Stimulated activated CD4-positive, alpha-beta T cell treated with anti-CD3 and anti-CD28 coated beads, TNF-alpha, amount 100 ng/mL, for 4 hours (primary cell): ENCODE data around the gene IER2.

Experiments
- DNase-seq, 3 experiments: peaks; one replicate each; pipeline ENCODE4 v3.0.0-alpha.2; 2020; ENCODE audit warnings: low read depth in 3 of 3

Gene IER2

GRCh38 chr19:13150187-13150930 is at the start of gene IER2, which contains the start of gene STX10:
Gene IER2, plus strand, starts transcription at chr19:13150411. Its CDS starts 2,776 bp downstream, at chr19:13153187.
Gene STX10, minus strand, starts transcription at chr19:13150375. Its CDS starts 202 bp downstream, at chr19:13150173.
- peak; percentile 81 to 88 (median 85) for DNase-seq

- DNase-seq = no peak
Measured at GRCh38 chr19:13100841-13101589, 49.2 kb upstream of the IER2 start.

DNA sequence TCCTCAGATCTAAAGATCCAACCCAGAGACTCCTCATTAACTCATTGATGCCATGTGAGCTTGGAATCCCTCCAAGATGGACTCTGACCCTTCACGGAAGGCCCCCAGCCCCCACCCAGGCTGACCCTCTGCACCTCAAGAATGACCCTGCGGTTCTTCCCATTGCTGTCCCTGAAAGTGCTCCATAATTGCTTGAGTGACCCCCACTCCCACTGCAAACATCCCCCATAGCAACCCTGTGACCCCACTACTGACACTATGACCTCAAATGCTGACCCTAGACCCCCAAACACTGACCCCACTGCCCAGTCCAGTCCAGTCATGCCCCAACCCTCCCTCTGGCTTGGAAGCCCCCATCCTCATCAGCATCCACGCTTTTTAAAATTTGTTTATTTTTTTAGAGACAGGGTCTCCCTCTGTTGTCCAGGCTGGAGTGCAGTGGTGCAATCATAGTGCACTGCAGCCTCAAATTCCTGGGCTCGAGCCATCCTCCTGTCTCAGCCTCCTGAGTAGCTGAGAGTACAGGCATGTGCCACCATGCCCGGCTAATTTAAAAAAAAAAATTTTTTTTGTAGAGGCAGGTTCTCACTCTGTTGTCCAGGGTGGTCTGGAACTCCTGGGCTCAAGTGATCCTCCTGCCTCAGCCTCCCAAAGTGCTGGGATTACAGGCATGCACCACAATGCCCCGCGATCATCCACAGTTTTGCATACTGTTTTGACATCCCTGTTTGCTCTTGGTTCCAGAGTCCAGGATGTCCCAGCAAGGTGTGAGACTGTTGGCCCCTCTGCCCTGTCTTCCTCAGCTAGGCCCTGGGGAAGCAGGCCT is 48.4 kb upstream of the IER2 start:
- no peak for DNase-seq

- no peak for DNase-seq
Measured at GRCh38 chr19:13102416-13102665, 47.9 kb upstream of the IER2 start.

DNA sequence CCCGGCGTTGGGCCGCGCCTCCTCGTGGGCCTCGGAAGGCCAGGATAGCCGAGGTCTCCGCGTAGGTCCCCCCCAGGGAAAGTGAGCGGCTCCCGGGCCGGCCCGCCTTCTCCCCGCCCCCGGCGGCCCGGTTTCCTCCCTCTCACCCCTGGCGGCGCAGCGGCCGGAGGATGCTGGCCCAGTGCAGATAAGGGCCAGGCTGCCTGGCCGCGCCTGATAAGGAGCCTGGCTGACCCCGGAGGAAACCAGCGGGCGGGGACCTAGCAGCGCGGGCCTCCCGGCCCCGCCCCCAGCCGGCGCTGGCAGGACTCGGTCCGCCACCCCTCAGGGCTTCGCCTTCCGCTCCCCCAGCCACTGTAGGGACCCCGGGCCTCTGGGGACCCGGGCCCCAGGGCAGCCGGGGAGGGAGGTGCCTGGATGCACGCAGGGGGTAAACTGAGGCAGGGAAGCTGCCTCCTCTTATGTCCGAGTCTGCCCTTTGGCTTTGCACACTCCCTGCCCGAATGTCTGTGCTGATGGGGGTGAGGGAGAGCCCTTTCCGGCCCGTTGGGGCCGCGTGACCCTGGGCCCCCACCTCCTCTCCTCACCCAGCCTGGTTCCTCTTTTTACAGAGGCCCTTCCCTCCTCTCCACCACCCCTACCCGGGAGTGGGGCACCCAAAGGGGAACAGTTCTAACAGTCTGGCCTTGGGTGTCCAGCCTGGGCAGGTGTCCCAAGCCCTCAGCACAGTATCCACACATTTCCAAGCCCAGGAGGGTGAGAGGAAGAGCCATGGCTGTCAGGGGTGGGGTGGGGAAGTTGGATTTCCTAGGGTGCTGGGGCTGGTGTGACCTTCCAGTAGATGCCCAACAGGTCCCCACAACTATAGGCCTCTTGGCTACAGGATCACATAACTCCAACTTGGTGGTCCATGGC is 47.3 kb upstream of the IER2 start, which contains the start of gene LYL1:
Gene LYL1, minus strand, starts transcription at position 193 of the 915 bp plus-strand sequence. CDS start 1,687 bp downstream, outside the sequence.
- no peak for DNase-seq

GRCh38 chr19:13103581-13104359 is 46.4 kb upstream of the IER2 start:
- no peak for DNase-seq

DNA sequence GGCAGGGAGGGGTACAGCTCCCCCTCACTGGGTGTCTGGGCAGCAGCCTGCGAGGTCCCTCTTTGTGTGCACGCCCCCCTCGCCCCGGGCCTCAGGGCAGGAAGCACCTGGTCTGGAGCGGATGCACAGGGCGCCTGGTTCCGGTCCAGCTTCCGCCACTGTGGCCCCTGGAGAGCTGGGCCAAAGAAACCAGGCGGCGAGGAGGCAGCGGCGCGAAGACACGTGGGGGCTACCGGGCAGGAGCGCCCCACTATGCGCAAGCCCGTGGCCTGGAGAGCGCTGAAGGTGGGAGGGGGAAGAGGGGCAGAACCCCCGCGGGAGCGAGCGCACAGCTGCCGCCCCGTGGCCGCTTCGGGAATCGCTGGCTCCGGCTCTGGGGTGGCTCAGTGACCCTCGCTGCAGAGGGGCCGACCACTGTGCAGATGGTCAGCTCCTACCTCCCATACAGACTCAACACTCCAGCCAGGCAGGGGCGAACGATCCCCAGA is 45.8 kb upstream of the IER2 start:
- DNase-seq = peak in 1 of 3 experiments; percentile 45

DNA sequence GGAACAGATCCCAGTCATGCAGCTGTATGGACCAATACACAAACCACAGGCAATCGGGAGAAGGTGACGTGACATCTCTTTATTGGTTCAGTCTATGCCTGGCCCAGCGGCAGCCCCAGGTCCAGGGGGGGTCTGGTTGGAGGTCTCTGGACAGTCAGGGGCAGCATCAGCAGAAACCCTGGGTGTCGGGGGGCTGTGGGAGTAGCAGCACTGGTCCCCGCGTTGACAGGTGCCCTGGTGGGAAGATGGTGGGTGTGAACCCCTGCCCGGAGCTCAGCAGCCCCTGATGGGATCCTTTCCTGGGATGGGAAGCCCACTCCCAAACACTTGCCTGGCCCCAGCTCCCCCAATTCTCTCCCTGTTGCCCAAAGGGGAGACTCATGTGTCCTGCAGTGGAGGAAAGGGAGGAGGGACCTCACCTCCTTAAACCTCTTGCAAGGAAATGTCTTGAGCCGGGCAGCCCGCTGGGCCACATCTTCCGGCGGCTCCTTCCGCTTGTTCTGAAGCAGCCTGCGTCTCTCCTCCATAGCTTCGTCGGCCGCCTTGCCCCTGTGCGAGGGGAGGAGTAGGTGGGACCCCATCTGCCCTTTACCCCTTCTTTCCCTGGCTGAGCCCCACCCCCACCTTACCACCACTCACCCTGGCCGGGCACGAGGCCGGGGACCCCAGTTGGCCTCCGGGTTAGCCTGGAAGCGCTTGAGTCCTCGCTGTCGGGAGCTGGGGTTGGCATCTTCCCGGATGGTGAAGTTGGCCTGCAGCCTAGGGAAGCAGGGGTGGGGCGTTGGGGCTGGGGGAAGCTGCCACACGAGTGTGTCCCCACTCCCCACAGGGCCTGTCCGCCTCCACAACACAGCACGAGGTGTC is 45.1 kb upstream of the IER2 start:
- no peak for DNase-seq

- DNase-seq = no peak
Measured at GRCh38 chr19:13109361-13110098, 40.7 kb upstream of the IER2 start.

DNA sequence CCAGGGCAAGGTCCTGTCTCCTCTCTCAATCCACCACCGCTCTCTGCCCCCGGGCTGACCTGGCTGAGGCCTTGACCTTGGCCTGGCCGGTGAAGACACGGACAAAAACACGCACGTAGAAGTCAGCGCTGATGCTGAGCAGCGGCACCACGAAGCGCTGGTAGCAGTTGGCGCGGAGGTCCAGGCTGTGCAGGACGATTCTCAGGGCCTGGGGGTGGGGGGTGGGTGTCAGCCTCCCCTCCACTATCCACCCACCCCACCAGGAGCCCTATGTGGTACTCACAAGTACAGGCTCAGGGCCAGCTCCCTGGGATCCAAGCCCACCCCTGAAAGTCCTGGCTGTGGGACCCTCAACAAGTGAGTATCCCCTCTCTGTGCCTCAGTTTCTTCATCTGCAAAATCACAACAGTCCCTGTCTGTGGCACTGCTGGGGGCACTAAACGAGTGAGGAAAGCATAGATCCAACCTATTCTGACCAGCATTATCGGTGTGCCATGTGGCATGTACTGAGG is 40.1 kb upstream of the IER2 start:
- DNase-seq = no peak

- DNase-seq = no peak
Measured at GRCh38 chr19:13112555-13112954, 37.7 kb upstream of the IER2 start.

- DNase-seq = no peak
Measured at GRCh38 chr19:13115936-13116281, 34.3 kb upstream of the IER2 start.

DNA sequence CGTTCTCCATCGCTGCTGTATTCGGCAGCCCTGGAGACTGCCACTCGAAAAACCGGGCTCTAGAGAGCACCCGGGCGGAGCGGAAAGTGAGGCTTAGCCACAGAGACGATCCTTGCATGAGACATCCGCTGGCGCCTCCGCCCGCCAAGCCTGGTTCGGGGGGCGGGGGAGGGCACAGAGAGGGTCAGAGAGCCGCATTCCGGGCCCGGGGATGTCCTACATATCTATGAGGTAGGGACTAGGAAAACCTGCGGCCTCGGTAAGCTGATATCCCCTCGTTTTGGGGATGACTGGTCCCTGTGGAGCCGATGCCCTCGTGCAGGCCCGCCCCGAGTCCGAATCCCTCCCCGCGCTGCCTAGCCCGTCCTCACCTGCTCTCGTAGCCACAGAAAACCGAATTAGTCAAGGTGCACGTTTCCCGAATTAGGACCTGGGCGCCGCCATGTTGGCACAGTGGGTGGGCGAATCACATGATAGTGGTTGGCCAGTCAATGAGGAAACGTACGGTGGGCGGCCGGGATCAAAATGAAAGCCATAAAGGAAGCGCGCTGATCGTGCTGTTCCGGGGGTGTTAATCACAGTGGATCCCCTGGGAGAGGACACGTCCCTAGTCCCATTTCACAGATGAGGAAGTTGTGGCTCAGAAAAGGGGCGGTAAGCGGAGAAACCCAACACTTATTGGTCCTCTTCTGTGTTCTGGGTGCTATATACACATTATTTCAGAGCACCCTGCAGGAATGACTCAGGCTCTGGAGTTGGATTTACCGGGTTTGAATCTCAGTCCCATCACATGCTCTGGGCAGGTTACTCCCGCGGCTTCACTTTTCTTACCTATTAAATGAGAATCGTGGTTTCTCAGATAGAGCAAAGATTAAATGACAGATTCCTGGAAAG is 33.7 kb upstream of the IER2 start, which contains the start of gene TRMT1:
Gene TRMT1, minus strand, starts transcription at position 459 of the 894 bp plus-strand sequence. Its CDS starts 341 bp downstream, at position 118.
- peak; percentile 83 to 87 (median 87) for DNase-seq

DNA sequence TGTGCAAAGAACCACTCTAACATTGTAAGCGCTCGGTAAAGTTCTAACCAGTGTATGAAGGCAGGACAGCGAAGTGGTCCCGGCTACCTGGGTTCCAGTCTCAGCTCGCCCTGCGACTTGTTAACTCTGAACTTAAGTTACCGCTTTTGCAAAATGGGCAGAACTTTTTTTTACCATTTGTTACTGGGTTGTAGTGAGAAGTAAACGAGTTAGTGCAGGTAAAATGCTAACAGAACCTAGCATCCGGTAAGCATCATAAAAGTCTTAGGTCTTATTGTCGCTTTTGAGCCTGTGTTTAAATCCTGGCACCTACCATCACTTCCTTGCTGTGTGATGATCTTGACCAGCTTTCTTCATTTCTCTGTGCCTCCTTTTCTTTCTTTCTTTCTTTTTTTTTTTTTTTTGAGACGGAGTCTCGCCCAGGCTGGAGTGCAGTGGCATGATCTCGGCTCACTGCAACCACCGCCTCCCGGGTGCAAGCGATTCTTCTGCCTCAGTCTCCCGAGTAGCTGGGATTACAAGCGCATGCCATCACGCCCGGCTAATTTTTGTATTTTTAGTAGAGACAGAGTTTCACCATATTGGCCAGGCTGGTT is 32.9 kb upstream of the IER2 start:
- DNase-seq = no peak

- DNase-seq = peak; percentile 78 to 85 (median 83)
Measured at GRCh38 chr19:13117772-13118423, 32.3 kb upstream of the IER2 start, which contains the start of gene NACC1. Gene NACC1, plus strand, starts transcription at chr19:13118264. Its CDS starts 16,944 bp downstream, at chr19:13135208.
